Activated T-helper 1 cell treated with anti-CD3 and anti-CD28 coated beads, Interleukin-12 subunit alpha, Interleukin-12 subunit beta, Interleukin-2, Interleukin-4 antibody, amounts not matched to agents 30 ng/mL and 10 ng/mL and 1 ng/mL, durations not matched to agents 14 hours and 24 hours and 36 hours (primary cell): Measurements from ENCODE around the gene HOXC13. TPM values are rescaled to one million over a fixed set of nuclear protein-coding genes. Genes with fewer than 3 reads are reported as not detected.

Source experiments
- DNase-seq: peaks from one replicate; pipeline ENCODE4 v3.0.0; 2021; ENCODE audit warnings: low spot score
- H3K27ac Mint-ChIP-seq: one replicate; pipeline ENCODE4 v1.8.0; 2021; ENCODE audit warnings: mild to moderate bottlenecking, mixed read lengths
- H3K27me3 Mint-ChIP-seq: one replicate; pipeline ENCODE4 v1.8.0; 2022; ENCODE audit warnings: mild to moderate bottlenecking, moderate library complexity, mixed read lengths; ENCODE audit not compliant: insufficient read depth
- H3K36me3 Mint-ChIP-seq: one replicate; pipeline ENCODE4 v1.8.0; 2021; ENCODE audit warnings: low read depth, mixed read lengths
- H3K4me1 Mint-ChIP-seq: one replicate; pipeline ENCODE4 v1.8.0; 2021; ENCODE audit warnings: low read depth, mixed read lengths
- H3K4me3 Mint-ChIP-seq: one replicate; pipeline ENCODE4 v1.8.0; 2021; ENCODE audit warnings: mild to moderate bottlenecking, moderate library complexity, mixed read lengths
- H3K9me3 Mint-ChIP-seq: one replicate; pipeline ENCODE4 v1.8.0; 2021; ENCODE audit warnings: mixed read lengths
- intact Hi-C: fragments of 100-400 bp; cut with micrococcal nuclease; formaldehyde crosslinking; loops from one replicate; pipeline ENCODE4 v1.15.1; 2024
- total RNA-seq: library from RNA; stranded (reverse); gene quantifications from 2 replicates; pipeline ENCODE4 v1.2.3, GENCODE V29; 2022

Gene HOXC13
- total RNA-seq, 1 donor from 2014 or later: not detected

GRCh38 chr12:53972722-53973235 lies 34.1 kb downstream of the HOXC13 start, which contains the start of gene HOXC11:
HOXC11 (plus strand) TSS chr12:53973126; CDS start chr12:53973242, 116 bp downstream.
- Mint-ChIP-seq H3K36me3 (peaks cover 5% of the 10 kb centered on the region), H3K4me3 (peak within 1 kb of the TSS; percentile 37), H3K9me3 (no peaks in the 10 kb centered on the region), H3K27ac (peak within 1 kb of the TSS; percentile 66), H3K27me3 (peaks cover 90% of the 10 kb centered on the region), H3K4me1 (peaks cover 15% of the 10 kb centered on the region)
- no peak for DNase-seq
- intact Hi-C loops: loop anchor here (2.0 kb wide), 1 partner anchor 16 kb away; no protein-coding TSS in a partner anchor

GRCh38 chr12:53973236-53974042 lies 34.8 kb downstream of the HOXC13 start:
- H3K4me1 Mint-ChIP-seq: peaks cover 15% of the 10 kb centered on the region
- H3K27me3 Mint-ChIP-seq: peaks cover 89% of the 10 kb centered on the region
- intact Hi-C loops: loop anchor here (2.0 kb wide), 1 partner anchor 17 kb away; no protein-coding TSS in a partner anchor
- H3K36me3 Mint-ChIP-seq: peaks cover 5% of the 10 kb centered on the region
- DNase-seq: no peak
- H3K9me3 Mint-ChIP-seq: no peaks in the 10 kb centered on the region
- H3K4me3 Mint-ChIP-seq: peak overlapping the region; percentile 37
- H3K27ac Mint-ChIP-seq: peak overlapping the region; percentile 66

- DNase-seq: no peak
- Mint-ChIP-seq H3K9me3 (no peaks in the 10 kb centered on the region), H3K27ac (peak within 1 kb of the TSS; percentile 81), H3K36me3 (peaks cover 5% of the 10 kb centered on the region), H3K4me3 (no peak within 1 kb of the TSS), H3K4me1 (peaks cover 15% of the 10 kb centered on the region), H3K27me3 (peaks cover 89% of the 10 kb centered on the region)
- intact Hi-C loops: no loop called here
Measured at GRCh38 chr12:53974084-53975063, 35.7 kb downstream of the HOXC13 start, which contains the start of gene HOTAIR. HOTAIR (minus strand) TSS chr12:53974954.

GRCh38 chr12:53975064-53975471 lies 36.4 kb downstream of the HOXC13 start:
- H3K4me3 Mint-ChIP-seq: no peak overlapping the region
- no peak overlapping the region for H3K27ac Mint-ChIP-seq
- H3K4me1 Mint-ChIP-seq: peaks cover 15% of the 10 kb centered on the region
- H3K36me3 Mint-ChIP-seq: peaks cover 6% of the 10 kb centered on the region
- H3K27me3 Mint-ChIP-seq: peaks cover 89% of the 10 kb centered on the region
- intact Hi-C loops: no loop called here
- DNase-seq: no peak
- no peaks in the 10 kb centered on the region for H3K9me3 Mint-ChIP-seq

- intact Hi-C loops: no loop called here
- Mint-ChIP-seq H3K9me3 (no peaks in the 10 kb centered on the region), H3K27me3 (peaks cover 88% of the 10 kb centered on the region), H3K4me1 (peaks cover 15% of the 10 kb centered on the region), H3K27ac (peak overlapping the region; percentile 81), H3K4me3 (no peak overlapping the region), H3K36me3 (peaks cover 7% of the 10 kb centered on the region)
- no peak for DNase-seq
Measured at GRCh38 chr12:53975479-53976152, 37.0 kb downstream of the HOXC13 start.

GRCh38 chr12:53976172-53976822 lies 37.7 kb downstream of the HOXC13 start:
- Mint-ChIP-seq H3K27ac (no peak overlapping the region), H3K4me1 (peaks cover 15% of the 10 kb centered on the region), H3K36me3 (peaks cover 7% of the 10 kb centered on the region), H3K27me3 (peaks cover 88% of the 10 kb centered on the region), H3K9me3 (no peaks in the 10 kb centered on the region), H3K4me3 (no peak overlapping the region)
- no peak for DNase-seq
- intact Hi-C loops: no loop called here

GRCh38 chr12:53976823-53977595 lies 38.4 kb downstream of the HOXC13 start:
- peaks cover 7% of the 10 kb centered on the region for H3K36me3 Mint-ChIP-seq
- H3K4me1 Mint-ChIP-seq: peaks cover 15% of the 10 kb centered on the region
- H3K4me3 Mint-ChIP-seq: no peak overlapping the region
- no peaks in the 10 kb centered on the region for H3K9me3 Mint-ChIP-seq
- peaks cover 87% of the 10 kb centered on the region for H3K27me3 Mint-ChIP-seq
- intact Hi-C loops: no loop called here
- no peak for DNase-seq
- no peak overlapping the region for H3K27ac Mint-ChIP-seq

- Mint-ChIP-seq H3K36me3 (peaks cover 7% of the 10 kb centered on the region), H3K4me1 (peaks cover 14% of the 10 kb centered on the region), H3K27me3 (peaks cover 86% of the 10 kb centered on the region), H3K4me3 (no peak overlapping the region), H3K9me3 (no peaks in the 10 kb centered on the region), H3K27ac (no peak overlapping the region)
- no peak for DNase-seq
- intact Hi-C loops: no loop called here
Measured at GRCh38 chr12:53977596-53978445, 39.2 kb downstream of the HOXC13 start.

- Mint-ChIP-seq H3K27ac (no peak overlapping the region), H3K9me3 (no peaks in the 10 kb centered on the region), H3K4me3 (no peak overlapping the region), H3K36me3 (peaks cover 4% of the 10 kb centered on the region), H3K27me3 (peaks cover 88% of the 10 kb centered on the region), H3K4me1 (peaks cover 9% of the 10 kb centered on the region)
- DNase-seq: no peak
- intact Hi-C loops: no loop called here
Measured at GRCh38 chr12:53978477-53979356, 40.1 kb downstream of the HOXC13 start.
